ENCODE data around the gene PTPRN2. TPM values are rescaled to one million over a fixed set of nuclear protein-coding genes. Genes with fewer than 3 reads are reported as not detected.

PTPRN2 gene
- total RNA-seq, 1 donor from 2014 or later, result 0.41 TPM

- no peak for DNase-seq (ENCODE audit: low spot score)
- H3K27ac Mint-ChIP-seq, result no peak overlapping the region
- peaks cover 9% of the 10 kb centered on the region for H3K9me3 Mint-ChIP-seq
- intact Hi-C loops (cut with micrococcal nuclease), result no loop called here
- peaks cover 16% of the 10 kb centered on the region for H3K4me1 Mint-ChIP-seq (ENCODE audit: low read depth)
- H3K27me3 Mint-ChIP-seq (ENCODE audit: insufficient read depth), result peaks cover 8% of the 10 kb centered on the region
- peaks cover 2% of the 10 kb centered on the region for H3K36me3 Mint-ChIP-seq (ENCODE audit: low read depth)
- no peak overlapping the region for H3K4me3 Mint-ChIP-seq
Measured at GRCh38 chr7:157545681-157546060, 1042.0 kb downstream of the PTPRN2 start.

GRCh38 chr7:157544980-157545680 is 1042.5 kb downstream of the PTPRN2 start:
- no peak for DNase-seq (ENCODE audit: low spot score)
- H3K4me3 Mint-ChIP-seq, result no peak overlapping the region
- H3K36me3 Mint-ChIP-seq (ENCODE audit: low read depth), result peaks cover 2% of the 10 kb centered on the region
- peaks cover 8% of the 10 kb centered on the region for H3K27me3 Mint-ChIP-seq (ENCODE audit: insufficient read depth)
- peak overlapping the region; percentile 65 for H3K27ac Mint-ChIP-seq
- peaks cover 9% of the 10 kb centered on the region for H3K9me3 Mint-ChIP-seq
- intact Hi-C loops (cut with micrococcal nuclease), result no loop called here
- H3K4me1 Mint-ChIP-seq (ENCODE audit: low read depth), result peaks cover 16% of the 10 kb centered on the region

GRCh38 chr7:157544226-157544625 is 1043.4 kb downstream of the PTPRN2 start:
- H3K27me3 Mint-ChIP-seq (ENCODE audit: insufficient read depth), result peaks cover 2% of the 10 kb centered on the region
- peaks cover 16% of the 10 kb centered on the region for H3K4me1 Mint-ChIP-seq (ENCODE audit: low read depth)
- H3K27ac Mint-ChIP-seq, result peak overlapping the region; percentile 13
- H3K9me3 Mint-ChIP-seq, result peaks cover 9% of the 10 kb centered on the region
- H3K4me3 Mint-ChIP-seq, result no peak overlapping the region
- peaks cover 2% of the 10 kb centered on the region for H3K36me3 Mint-ChIP-seq (ENCODE audit: low read depth)
- no peak for DNase-seq (ENCODE audit: low spot score)
- intact Hi-C loops (cut with micrococcal nuclease), result no loop called here

GRCh38 chr7:157543791-157544190 is 1043.8 kb downstream of the PTPRN2 start:
- Mint-ChIP-seq H3K9me3 (peaks cover 9% of the 10 kb centered on the region), H3K27ac (no peak overlapping the region), H3K27me3 (ENCODE audit: insufficient read depth) (peaks cover 2% of the 10 kb centered on the region), H3K4me1 (ENCODE audit: low read depth) (peaks cover 16% of the 10 kb centered on the region), H3K4me3 (no peak overlapping the region), H3K36me3 (ENCODE audit: low read depth) (peaks cover 2% of the 10 kb centered on the region)
- no peak for DNase-seq (ENCODE audit: low spot score)
- intact Hi-C loops (cut with micrococcal nuclease), result no loop called here

GRCh38 chr7:157543276-157543675 is 1044.3 kb downstream of the PTPRN2 start:
- Mint-ChIP-seq H3K9me3 (peaks cover 9% of the 10 kb centered on the region), H3K4me3 (no peak overlapping the region), H3K27me3 (ENCODE audit: insufficient read depth) (peaks cover 4% of the 10 kb centered on the region), H3K36me3 (ENCODE audit: low read depth) (peaks cover 2% of the 10 kb centered on the region), H3K27ac (no peak overlapping the region), H3K4me1 (ENCODE audit: low read depth) (peaks cover 16% of the 10 kb centered on the region)
- DNase-seq (ENCODE audit: low spot score), result no peak
- intact Hi-C loops (cut with micrococcal nuclease), result no loop called here

- intact Hi-C loops (cut with micrococcal nuclease), result no loop called here
- Mint-ChIP-seq H3K27me3 (ENCODE audit: insufficient read depth) (peaks cover 6% of the 10 kb centered on the region), H3K36me3 (ENCODE audit: low read depth) (peaks cover 2% of the 10 kb centered on the region), H3K27ac (no peak overlapping the region), H3K9me3 (peaks cover 9% of the 10 kb centered on the region), H3K4me1 (ENCODE audit: low read depth) (peaks cover 16% of the 10 kb centered on the region), H3K4me3 (no peak overlapping the region)
- DNase-seq (ENCODE audit: low spot score), result no peak
Measured at GRCh38 chr7:157542068-157543021, 1045.3 kb downstream of the PTPRN2 start.

GRCh38 chr7:157541295-157542067 is 1046.1 kb downstream of the PTPRN2 start:
- H3K4me1 Mint-ChIP-seq (ENCODE audit: low read depth), result peaks cover 16% of the 10 kb centered on the region
- H3K27me3 Mint-ChIP-seq (ENCODE audit: insufficient read depth), result peaks cover 5% of the 10 kb centered on the region
- H3K36me3 Mint-ChIP-seq (ENCODE audit: low read depth), result peaks cover 2% of the 10 kb centered on the region
- intact Hi-C loops (cut with micrococcal nuclease), result no loop called here
- peaks cover 9% of the 10 kb centered on the region for H3K9me3 Mint-ChIP-seq
- no peak overlapping the region for H3K4me3 Mint-ChIP-seq
- no peak for DNase-seq (ENCODE audit: low spot score)
- H3K27ac Mint-ChIP-seq, result peak overlapping the region; percentile 23

GRCh38 chr7:157540606-157541294 is 1046.9 kb downstream of the PTPRN2 start:
- DNase-seq (ENCODE audit: low spot score), result no peak
- H3K27me3 Mint-ChIP-seq (ENCODE audit: insufficient read depth), result peaks cover 11% of the 10 kb centered on the region
- no peak overlapping the region for H3K27ac Mint-ChIP-seq
- no peak overlapping the region for H3K4me3 Mint-ChIP-seq
- peaks cover 2% of the 10 kb centered on the region for H3K36me3 Mint-ChIP-seq (ENCODE audit: low read depth)
- H3K9me3 Mint-ChIP-seq, result peaks cover 9% of the 10 kb centered on the region
- H3K4me1 Mint-ChIP-seq (ENCODE audit: low read depth), result peaks cover 16% of the 10 kb centered on the region
- intact Hi-C loops (cut with micrococcal nuclease), result no loop called here

GRCh38 chr7:157540020-157540419 is 1047.6 kb downstream of the PTPRN2 start:
- Mint-ChIP-seq H3K4me1 (ENCODE audit: low read depth) (peaks cover 15% of the 10 kb centered on the region), H3K36me3 (ENCODE audit: low read depth) (peaks cover 2% of the 10 kb centered on the region), H3K9me3 (peaks cover 9% of the 10 kb centered on the region), H3K4me3 (no peak overlapping the region), H3K27ac (no peak overlapping the region), H3K27me3 (ENCODE audit: insufficient read depth) (peaks cover 11% of the 10 kb centered on the region)
- no peak for DNase-seq (ENCODE audit: low spot score)
- intact Hi-C loops (cut with micrococcal nuclease), result no loop called here

GRCh38 chr7:157539521-157539920 is 1048.1 kb downstream of the PTPRN2 start:
- peaks cover 10% of the 10 kb centered on the region for H3K4me1 Mint-ChIP-seq (ENCODE audit: low read depth)
- H3K4me3 Mint-ChIP-seq, result no peak overlapping the region
- DNase-seq (ENCODE audit: low spot score), result no peak
- no peaks in the 10 kb centered on the region for H3K36me3 Mint-ChIP-seq (ENCODE audit: low read depth)
- H3K27ac Mint-ChIP-seq, result no peak overlapping the region
- intact Hi-C loops (cut with micrococcal nuclease), result no loop called here
- H3K27me3 Mint-ChIP-seq (ENCODE audit: insufficient read depth), result peaks cover 11% of the 10 kb centered on the region
- peaks cover 5% of the 10 kb centered on the region for H3K9me3 Mint-ChIP-seq

- Mint-ChIP-seq H3K9me3 (peaks cover 2% of the 10 kb centered on the region), H3K36me3 (ENCODE audit: low read depth) (no peaks in the 10 kb centered on the region), H3K27me3 (ENCODE audit: insufficient read depth) (peaks cover 11% of the 10 kb centered on the region), H3K4me3 (no peak overlapping the region), H3K4me1 (ENCODE audit: low read depth) (peaks cover 2% of the 10 kb centered on the region), H3K27ac (no peak overlapping the region)
- intact Hi-C loops (cut with micrococcal nuclease), result no loop called here
- no peak for DNase-seq (ENCODE audit: low spot score)
Measured at GRCh38 chr7:157538735-157539134, 1048.9 kb downstream of the PTPRN2 start.

GRCh38 chr7:157538321-157538720 is 1049.3 kb downstream of the PTPRN2 start:
- Mint-ChIP-seq H3K4me1 (ENCODE audit: low read depth) (no peaks in the 10 kb centered on the region), H3K4me3 (no peak overlapping the region), H3K27me3 (ENCODE audit: insufficient read depth) (peaks cover 11% of the 10 kb centered on the region), H3K36me3 (ENCODE audit: low read depth) (peaks cover under 1% of the 10 kb centered on the region), H3K27ac (no peak overlapping the region), H3K9me3 (peaks cover 3% of the 10 kb centered on the region)
- intact Hi-C loops (cut with micrococcal nuclease), result no loop called here
- DNase-seq (ENCODE audit: low spot score), result no peak

Data from activated T-helper 1 cell treated with anti-CD3 and anti-CD28 coated beads, Interleukin-12 subunit alpha, Interleukin-12 subunit beta, Interleukin-2, Interleukin-4 antibody, amounts not matched to agents 30 ng/mL and 10 ng/mL and 1 ng/mL, durations not matched to agents 14 hours and 24 hours and 36 hours (primary cell).